Liver (tissue), 3 donors: ENCODE data around the gene SLC44A3.

Experiments
- EGR1 ChIP-seq, 2 donors: IDR thresholded peaks; 2 replicates each; pipeline ENCODE4 v1.6.1; 2016 to 2018; ENCODE audit warnings: antibody characterized with exemption in 2 of 2, low read depth in 2 of 2
- FOXA1 ChIP-seq: IDR thresholded peaks from 2 replicates; pipeline ENCODE4 v1.6.1; 2016; ENCODE audit warnings: antibody characterized with exemption
- GABPA ChIP-seq, 2 donors: IDR thresholded peaks in 1 of 2; conservative IDR thresholded peaks in 1 of 2; 2 replicates each; pipeline ENCODE4 v1.6.1; 2016; ENCODE audit warnings: antibody characterized with exemption in 2 of 2, mild to moderate bottlenecking in 1 of 2, moderate library complexity in 1 of 2
- JUND ChIP-seq, 2 donors: IDR thresholded peaks; 2 replicates each; pipeline ENCODE4 v1.6.1; 2016; ENCODE audit warnings: antibody characterized with exemption in 2 of 2
- NR2F2 ChIP-seq: IDR thresholded peaks from 2 replicates; pipeline ENCODE4 v1.6.1; 2016; ENCODE audit warnings: antibody characterized with exemption
- RAD21 ChIP-seq, 2 donors: IDR thresholded peaks; 2 replicates each; pipeline ENCODE4 v1.6.1; 2016; ENCODE audit warnings: antibody characterized with exemption in 2 of 2, mild to moderate bottlenecking in 2 of 2
- RXRA ChIP-seq, 2 donors: IDR thresholded peaks; 2 replicates each; pipeline ENCODE4 v1.6.1; 2017 to 2018; ENCODE audit warnings: antibody characterized with exemption in 2 of 2, mild to moderate bottlenecking in 1 of 2
- SP1 ChIP-seq: IDR thresholded peaks from 2 replicates; pipeline ENCODE4 v1.6.1; 2018; ENCODE audit warnings: antibody characterized with exemption, mild to moderate bottlenecking
- TF ChIP-seq, protein P1 (sequence below): fragments of 150-350 bp; IDR thresholded peaks from 2 replicates; pipeline ENCODE4 v1.5.1; 2017; ENCODE audit warnings: improper control_type of control experiment, low read depth, low read length; ENCODE audit not compliant: missing input control
- TF ChIP-seq, protein P2 (sequence below): IDR thresholded peaks from 2 replicates; pipeline ENCODE4 v1.6.1; 2016; ENCODE audit warnings: antibody characterized with exemption, mild to moderate bottlenecking
- donor health status: healthy.
- donor health status: healthy.

DNA sequence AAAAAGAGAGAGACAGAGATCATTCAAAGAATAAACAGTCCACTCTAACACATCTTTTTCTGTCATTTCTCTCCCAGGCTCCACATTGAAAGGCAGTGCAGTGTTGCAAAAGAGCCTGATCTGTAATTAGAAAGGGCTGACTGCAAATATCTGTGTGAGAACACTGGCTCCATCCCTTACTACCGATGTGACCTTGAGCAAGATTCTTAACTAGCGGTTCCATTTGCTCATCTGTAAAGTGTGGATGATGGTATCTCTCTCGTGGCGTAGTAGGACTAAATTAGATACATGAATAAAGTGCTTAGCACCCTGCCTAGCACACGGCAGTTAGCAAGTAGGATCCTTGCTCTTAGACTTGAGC is 26.9 kb upstream of the SLC44A3 start:
- no peak for TF ChIP-seq FOXA1
- TF ChIP-seq, protein P1, sequence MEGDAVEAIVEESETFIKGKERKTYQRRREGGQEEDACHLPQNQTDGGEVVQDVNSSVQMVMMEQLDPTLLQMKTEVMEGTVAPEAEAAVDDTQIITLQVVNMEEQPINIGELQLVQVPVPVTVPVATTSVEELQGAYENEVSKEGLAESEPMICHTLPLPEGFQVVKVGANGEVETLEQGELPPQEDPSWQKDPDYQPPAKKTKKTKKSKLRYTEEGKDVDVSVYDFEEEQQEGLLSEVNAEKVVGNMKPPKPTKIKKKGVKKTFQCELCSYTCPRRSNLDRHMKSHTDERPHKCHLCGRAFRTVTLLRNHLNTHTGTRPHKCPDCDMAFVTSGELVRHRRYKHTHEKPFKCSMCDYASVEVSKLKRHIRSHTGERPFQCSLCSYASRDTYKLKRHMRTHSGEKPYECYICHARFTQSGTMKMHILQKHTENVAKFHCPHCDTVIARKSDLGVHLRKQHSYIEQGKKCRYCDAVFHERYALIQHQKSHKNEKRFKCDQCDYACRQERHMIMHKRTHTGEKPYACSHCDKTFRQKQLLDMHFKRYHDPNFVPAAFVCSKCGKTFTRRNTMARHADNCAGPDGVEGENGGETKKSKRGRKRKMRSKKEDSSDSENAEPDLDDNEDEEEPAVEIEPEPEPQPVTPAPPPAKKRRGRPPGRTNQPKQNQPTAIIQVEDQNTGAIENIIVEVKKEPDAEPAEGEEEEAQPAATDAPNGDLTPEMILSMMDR = no peak
- TF ChIP-seq EGR1 (IDR thresholded peaks at IDR 0.05; ENCODE audit: low read depth in 2 of 2) = no peak
- no peak for TF ChIP-seq RXRA (IDR thresholded peaks at IDR 0.05)
- TF ChIP-seq NR2F2 = no peak
- TF ChIP-seq RAD21 (IDR thresholded peaks at IDR 0.05) = no peak
- TF ChIP-seq SP1 = no peak
- TF ChIP-seq GABPA (IDR thresholded peaks at IDR 0.05 in 1 of 2, conservative IDR thresholded peaks at IDR 0.05 in 1 of 2) = no peak
- TF ChIP-seq JUND (IDR thresholded peaks at IDR 0.05) = no peak
- TF ChIP-seq, protein P2, sequence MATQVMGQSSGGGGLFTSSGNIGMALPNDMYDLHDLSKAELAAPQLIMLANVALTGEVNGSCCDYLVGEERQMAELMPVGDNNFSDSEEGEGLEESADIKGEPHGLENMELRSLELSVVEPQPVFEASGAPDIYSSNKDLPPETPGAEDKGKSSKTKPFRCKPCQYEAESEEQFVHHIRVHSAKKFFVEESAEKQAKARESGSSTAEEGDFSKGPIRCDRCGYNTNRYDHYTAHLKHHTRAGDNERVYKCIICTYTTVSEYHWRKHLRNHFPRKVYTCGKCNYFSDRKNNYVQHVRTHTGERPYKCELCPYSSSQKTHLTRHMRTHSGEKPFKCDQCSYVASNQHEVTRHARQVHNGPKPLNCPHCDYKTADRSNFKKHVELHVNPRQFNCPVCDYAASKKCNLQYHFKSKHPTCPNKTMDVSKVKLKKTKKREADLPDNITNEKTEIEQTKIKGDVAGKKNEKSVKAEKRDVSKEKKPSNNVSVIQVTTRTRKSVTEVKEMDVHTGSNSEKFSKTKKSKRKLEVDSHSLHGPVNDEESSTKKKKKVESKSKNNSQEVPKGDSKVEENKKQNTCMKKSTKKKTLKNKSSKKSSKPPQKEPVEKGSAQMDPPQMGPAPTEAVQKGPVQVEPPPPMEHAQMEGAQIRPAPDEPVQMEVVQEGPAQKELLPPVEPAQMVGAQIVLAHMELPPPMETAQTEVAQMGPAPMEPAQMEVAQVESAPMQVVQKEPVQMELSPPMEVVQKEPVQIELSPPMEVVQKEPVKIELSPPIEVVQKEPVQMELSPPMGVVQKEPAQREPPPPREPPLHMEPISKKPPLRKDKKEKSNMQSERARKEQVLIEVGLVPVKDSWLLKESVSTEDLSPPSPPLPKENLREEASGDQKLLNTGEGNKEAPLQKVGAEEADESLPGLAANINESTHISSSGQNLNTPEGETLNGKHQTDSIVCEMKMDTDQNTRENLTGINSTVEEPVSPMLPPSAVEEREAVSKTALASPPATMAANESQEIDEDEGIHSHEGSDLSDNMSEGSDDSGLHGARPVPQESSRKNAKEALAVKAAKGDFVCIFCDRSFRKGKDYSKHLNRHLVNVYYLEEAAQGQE = no peak
